Smooth muscle cell of the brain vasculature (primary cell): ENCODE results near the gene P4HB.

Source experiments
- DNase-seq: peaks from one replicate; pipeline ENCODE4 v3.0.0-alpha.2; 2012; ENCODE audit warnings: low read depth, low spot score

The P4HB gene

GRCh38 chr17:81859906-81860755 lies at the start of gene P4HB:
TSS of gene P4HB (minus strand) at chr17:81860535. CDS start at chr17:81860471, 64 bp downstream.
- DNase-seq: no peak

- no peak for DNase-seq
Observed at GRCh38 chr17:81909231-81909630, 48.9 kb upstream of the P4HB start.

- DNase-seq: no peak
Observed at GRCh38 chr17:81908793-81909192, 48.5 kb upstream of the P4HB start.

GRCh38 chr17:81907219-81908145 lies 47.1 kb upstream of the P4HB start:
- DNase-seq: no peak

GRCh38 chr17:81906476-81907218 lies 46.3 kb upstream of the P4HB start:
- DNase-seq: no peak

- DNase-seq: no peak
Observed at GRCh38 chr17:81905993-81906392, 45.7 kb upstream of the P4HB start.

- no peak for DNase-seq
Observed at GRCh38 chr17:81905424-81905875, 45.1 kb upstream of the P4HB start.

- no peak for DNase-seq
Observed at GRCh38 chr17:81904600-81905423, 44.5 kb upstream of the P4HB start.

GRCh38 chr17:81903896-81904599 lies 43.7 kb upstream of the P4HB start:
- DNase-seq: no peak

GRCh38 chr17:81903415-81903831 lies 43.1 kb upstream of the P4HB start:
- no peak for DNase-seq

GRCh38 chr17:81902653-81903414 lies 42.5 kb upstream of the P4HB start:
- no peak for DNase-seq

- DNase-seq: no peak
Observed at GRCh38 chr17:81902023-81902652, 41.8 kb upstream of the P4HB start, which contains the start of gene NPB. TSS of gene NPB (plus strand) at chr17:81902238. CDS start at chr17:81902278, 40 bp downstream.

GRCh38 chr17:81901167-81902022 lies 41.1 kb upstream of the P4HB start:
- no peak for DNase-seq

GRCh38 chr17:81900181-81900820 lies 40.0 kb upstream of the P4HB start:
- no peak for DNase-seq

- DNase-seq: no peak
Observed at GRCh38 chr17:81899514-81900166, 39.3 kb upstream of the P4HB start.

GRCh38 chr17:81898885-81899284 lies 38.5 kb upstream of the P4HB start:
- no peak for DNase-seq
